Bronchus fibroblast of lung (primary cell): ENCODE measurements around the gene STPG3. TPM values are rescaled to one million over a fixed set of nuclear protein-coding genes. Genes with fewer than 3 reads are reported as not detected.

ENCODE experiments used
- total RNA-seq: library from RNA; depleted of rRNA; stranded (reverse); fragments of >200 nt; gene quantifications from 2 replicates; pipeline ENCODE4 v1.2.3, GENCODE V29; 2015

Gene STPG3
- total RNA-seq = not detected in 2 replicates

GRCh38 chr9:137251194-137251461 is at the start of gene STPG3:
Gene STPG3 (plus strand): TSS chr9:137251286. CDS start chr9:137251287, 1 bp downstream.

GRCh38 chr9:137205126-137206069 is 45.7 kb upstream of the STPG3 start, which contains the start of the genes NDOR1 and TMEM203:
Gene NDOR1 (plus strand): TSS chr9:137205700. CDS start chr9:137205778, 78 bp downstream.
Gene TMEM203 (minus strand): TSS chr9:137205648. CDS start chr9:137205414, 234 bp downstream.

GRCh38 chr9:137222190-137223077 is 28.7 kb upstream of the STPG3 start, which contains the start of gene RNF208:
Gene RNF208 (minus strand): TSS chr9:137222240. CDS start chr9:137221212, 1,028 bp downstream.

GRCh38 chr9:137224830-137225694 is 26.0 kb upstream of the STPG3 start, which contains the start of gene CYSRT1:
Gene CYSRT1 (plus strand): TSS chr9:137225174. CDS start chr9:137225622, 448 bp downstream.

GRCh38 chr9:137227054-137227852 is 23.8 kb upstream of the STPG3 start, which contains the start of gene RNF224:
Gene RNF224 (plus strand): TSS chr9:137227502. CDS start chr9:137228336, 834 bp downstream.

GRCh38 chr9:137230705-137231371 is 20.2 kb upstream of the STPG3 start, which contains the start of gene SLC34A3:
Gene SLC34A3 (plus strand): TSS chr9:137230901. CDS start chr9:137231703, 802 bp downstream.

GRCh38 chr9:137240841-137241489 is 10.1 kb upstream of the STPG3 start, which contains the start of gene TUBB4B:
Gene TUBB4B (plus strand): TSS chr9:137241287. CDS start chr9:137241361, 74 bp downstream.

GRCh38 chr9:137254624-137255447 is 3.8 kb downstream of the STPG3 start, which contains the start of gene NELFB:
Gene NELFB (plus strand): TSS chr9:137255327.

GRCh38 chr9:137277329-137278041 is 26.4 kb downstream of the STPG3 start, which contains the start of gene TOR4A:
Gene TOR4A (plus strand): TSS chr9:137277726. CDS start chr9:137278690, 964 bp downstream.

GRCh38 chr9:137302118-137302448 is 51.0 kb downstream of the STPG3 start, which contains the start of gene NRARP:
Gene NRARP (minus strand): TSS chr9:137302271. CDS start chr9:137301928, 343 bp downstream.

Other genes with a start within 250 kb of the STPG3 start
- gene ABCA2, start 223.0 kb upstream of the STPG3 start, total RNA-seq = 8.5 and 9.4 TPM in 2 replicates
- not detected in 2 replicates for gene FUT7, start 219.2 kb upstream of the STPG3 start, total RNA-seq
- 18.7 and 19.6 TPM in 2 replicates for gene NPDC1, start 205.1 kb upstream of the STPG3 start, total RNA-seq
- gene ENTPD2, start 197.2 kb upstream of the STPG3 start, total RNA-seq = not detected in 2 replicates
- 21.9 and 24.2 TPM in 2 replicates for gene SAPCD2, start 180.7 kb upstream of the STPG3 start, total RNA-seq
- gene UAP1L1, start 173.8 kb upstream of the STPG3 start, total RNA-seq = 4.9 and 5.5 TPM in 2 replicates
- 56.0 and 72.4 TPM in 2 replicates for gene MAN1B1, start 164.3 kb upstream of the STPG3 start, total RNA-seq
- 66.6 and 69.7 TPM in 2 replicates for gene DPP7, start 136.6 kb upstream of the STPG3 start, total RNA-seq
- not detected in 2 replicates for gene GRIN1, start 112.1 kb upstream of the STPG3 start, total RNA-seq
- gene LRRC26, start 81.2 kb upstream of the STPG3 start, total RNA-seq = not detected in 2 replicates
- gene TMEM210, start 79.2 kb upstream of the STPG3 start, total RNA-seq = not detected in 2 replicates
- 10.3 and 15.3 TPM in 2 replicates for gene ANAPC2, start 62.7 kb upstream of the STPG3 start, total RNA-seq
- gene SSNA1, start 62.6 kb upstream of the STPG3 start, total RNA-seq = 75.8 and 84.9 TPM in 2 replicates
- 6.1 and 6.4 TPM in 2 replicates for gene TPRN, start 50.5 kb upstream of the STPG3 start, total RNA-seq
- 43.1 and 47.9 TPM in 2 replicates for gene TMEM203, start 45.6 kb upstream of the STPG3 start, total RNA-seq
- 14.9 and 16.8 TPM in 2 replicates for gene NDOR1, start 45.6 kb upstream of the STPG3 start, total RNA-seq
- gene RNF208, start 29.0 kb upstream of the STPG3 start, total RNA-seq = 0.50 and 1.2 TPM in 2 replicates
- gene CYSRT1, start 26.1 kb upstream of the STPG3 start, total RNA-seq = 0.74 and 1.2 TPM in 2 replicates
- under 0.01 TPM in 1 of 2 replicates, not detected in the other for gene RNF224, start 23.8 kb upstream of the STPG3 start, total RNA-seq
- not detected in 2 replicates for gene SLC34A3, start 20.4 kb upstream of the STPG3 start, total RNA-seq
- 795 and 833 TPM in 2 replicates for gene TUBB4B, start 10.0 kb upstream of the STPG3 start, total RNA-seq
- 55.9 and 59.2 TPM in 2 replicates for gene NELFB, start 4.0 kb downstream of the STPG3 start, total RNA-seq
- 33.9 and 36.5 TPM in 2 replicates for gene TOR4A, start 26.4 kb downstream of the STPG3 start, total RNA-seq
- 0.45 and 1.7 TPM in 2 replicates for gene NRARP, start 51.0 kb downstream of the STPG3 start, total RNA-seq
- gene EXD3, start 171.9 kb downstream of the STPG3 start, total RNA-seq = 10.9 and 11.1 TPM in 2 replicates
- 0.15 and 0.17 TPM in 2 replicates for gene NOXA1, start 172.1 kb downstream of the STPG3 start, total RNA-seq
- not detected in 2 replicates for gene ENTPD8, start 190.1 kb downstream of the STPG3 start, total RNA-seq
- 33.1 and 36.1 TPM in 2 replicates for gene NSMF, start 208.0 kb downstream of the STPG3 start, total RNA-seq